Keratinocyte (primary cell): Measurements from ENCODE around the gene SWSAP1.

Experiments used
- CTCF ChIP-seq, 3 experiments: IDR thresholded peaks in 1 of 3; conservative IDR thresholded peaks in 1 of 3; optimal IDR thresholded peaks in 1 of 3; 2 replicates in 2 of 3; 3 replicates in 1 of 3; pipeline versions ENCODE3 to v1.5.1; 2011; ENCODE audit warnings: low read length in 3 of 3, mild to moderate bottlenecking in 3 of 3, moderate library complexity in 2 of 3, control low read depth in 1 of 3, inconsistent platforms in 1 of 3; ENCODE audit not compliant: insufficient read depth in 2 of 3; ENCODE audit errors: extremely low read depth in 1 of 3
- EZH2 ChIP-seq: IDR thresholded peaks from one replicate; pipeline ENCODE4 v1.6.1; 2012; ENCODE audit warnings: inconsistent platforms, mild to moderate bottlenecking, low read length, moderate library complexity

- TF ChIP-seq CTCF (optimal IDR thresholded peaks at IDR 0.05 in 1 of 3, IDR thresholded peaks at IDR 0.05 in 1 of 3, conservative IDR thresholded peaks at IDR 0.05 in 1 of 3; ENCODE audit: extremely low read depth in 1 of 3, insufficient read depth in 2 of 3, low read length in 3 of 3): no peak
- TF ChIP-seq EZH2: no peak
Observed at GRCh38 chr19:11387162-11388034, 12.9 kb downstream of the SWSAP1 start.
